IPS DF 4.7 (cell line): ENCODE results near the gene KAZN.

Experiments used
- DNase-seq: peaks from one replicate; pipeline ENCODE4 v3.0.0-alpha.2; 2013; ENCODE audit warnings: low spot score; ENCODE audit errors: extremely low read depth

The KAZN gene

GRCh38 chr1:14765773-14766172, 167.3 kb downstream of the KAZN start:
- DNase-seq: no peak

GRCh38 chr1:14767075-14767474, 168.6 kb downstream of the KAZN start:
- DNase-seq: no peak

GRCh38 chr1:14768582-14769304, 170.3 kb downstream of the KAZN start:
- no peak for DNase-seq

- no peak for DNase-seq
Measured at GRCh38 chr1:14769486-14770274, 171.2 kb downstream of the KAZN start.

DNA sequence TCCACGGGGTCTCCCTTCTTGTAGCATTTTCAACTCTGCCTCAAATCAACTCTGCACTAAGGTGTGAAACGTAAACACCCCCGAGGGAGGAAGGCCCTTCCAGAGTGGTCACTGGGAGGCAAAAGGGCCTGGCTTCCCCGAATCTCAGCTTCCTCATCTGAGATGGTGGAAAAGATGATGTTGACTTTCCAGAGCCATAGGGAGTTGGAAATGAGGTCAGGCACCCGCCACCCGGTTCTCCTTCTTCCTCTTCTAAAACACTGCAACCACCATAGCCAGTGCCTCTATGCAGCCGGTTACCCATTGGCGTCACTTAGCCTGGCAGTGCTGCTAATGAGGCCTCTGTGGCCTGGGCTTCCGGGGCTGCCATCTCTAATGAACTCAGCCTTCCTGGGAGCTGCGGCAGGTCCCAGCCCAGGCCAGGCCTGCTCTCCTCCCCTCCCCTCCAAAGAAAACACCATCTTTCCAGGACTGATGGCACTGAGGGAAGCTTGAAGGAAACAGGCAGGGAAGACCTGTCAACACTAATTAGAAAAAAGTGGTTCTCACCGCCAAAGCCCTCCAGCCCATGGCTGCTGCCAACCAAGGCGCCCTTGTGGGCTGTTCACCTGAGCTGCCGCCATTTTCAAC, 175.0 kb downstream of the KAZN start:
- DNase-seq: no peak

GRCh38 chr1:14774225-14774624, 175.7 kb downstream of the KAZN start:
- DNase-seq: no peak

GRCh38 chr1:14774988-14775387, 176.5 kb downstream of the KAZN start:
- DNase-seq: no peak

DNA sequence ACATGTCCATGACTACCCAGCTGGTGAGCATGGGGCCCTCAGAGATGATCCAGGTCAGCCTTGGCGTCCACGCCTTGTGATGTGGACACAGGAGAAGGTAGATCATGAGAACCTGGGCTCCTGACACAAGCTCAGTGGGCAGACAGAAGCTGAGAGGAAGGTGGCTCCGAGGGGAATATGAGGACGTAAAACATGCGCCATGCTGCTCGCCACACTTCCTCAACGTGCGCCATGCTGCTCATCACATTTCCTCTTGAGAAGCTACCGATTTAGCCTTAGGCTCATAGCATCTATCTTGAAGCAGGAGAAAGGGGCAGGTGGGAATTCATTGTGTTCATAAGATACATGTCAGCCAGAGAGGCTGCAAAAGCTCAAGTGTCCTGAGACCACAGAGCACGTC, 176.9 kb downstream of the KAZN start:
- no peak for DNase-seq

GRCh38 chr1:14777516-14778506, 179.3 kb downstream of the KAZN start:
- DNase-seq: no peak

DNA sequence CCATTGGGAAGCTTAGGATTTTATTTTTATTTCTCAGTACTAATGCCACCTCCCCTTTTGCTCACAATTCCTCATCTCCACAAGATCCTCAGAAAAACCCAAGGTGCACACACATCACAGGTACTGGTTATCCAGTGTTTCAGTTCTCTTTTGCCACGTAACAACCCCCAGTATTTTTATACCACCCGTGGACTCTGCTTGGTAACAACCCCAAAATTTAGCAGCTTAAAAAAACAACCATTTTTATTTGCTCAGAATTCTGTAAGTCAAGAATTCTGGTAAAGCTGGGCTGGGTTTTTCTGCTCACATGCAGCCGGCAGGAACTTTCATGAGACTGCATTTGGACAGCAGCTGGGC, 180.0 kb downstream of the KAZN start:
- DNase-seq: no peak

GRCh38 chr1:14778898-14779865, 180.7 kb downstream of the KAZN start:
- DNase-seq: no peak

DNA sequence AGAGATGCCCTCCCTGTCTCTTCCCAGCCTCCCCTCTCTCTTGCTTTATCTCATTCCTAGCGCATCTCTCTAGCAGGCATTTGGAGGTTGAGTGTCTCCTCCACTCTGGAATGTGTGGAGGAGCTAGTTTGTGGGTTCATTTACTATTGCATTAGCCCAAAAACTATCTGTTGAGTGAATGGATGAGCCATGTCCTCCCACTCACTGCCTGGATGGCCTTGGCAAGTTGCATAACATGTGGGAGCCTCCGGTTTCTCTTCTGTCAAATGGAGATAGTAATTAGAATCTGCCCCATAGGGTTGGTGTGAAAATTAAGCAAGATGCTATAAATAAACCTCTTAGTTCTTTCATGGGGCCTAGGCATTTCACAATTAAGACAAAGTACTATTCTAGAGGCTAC, 181.8 kb downstream of the KAZN start:
- no peak for DNase-seq

- DNase-seq: no peak
Measured at GRCh38 chr1:14781811-14782210, 183.3 kb downstream of the KAZN start.

GRCh38 chr1:14782741-14783591, 184.5 kb downstream of the KAZN start:
- DNase-seq: no peak

DNA sequence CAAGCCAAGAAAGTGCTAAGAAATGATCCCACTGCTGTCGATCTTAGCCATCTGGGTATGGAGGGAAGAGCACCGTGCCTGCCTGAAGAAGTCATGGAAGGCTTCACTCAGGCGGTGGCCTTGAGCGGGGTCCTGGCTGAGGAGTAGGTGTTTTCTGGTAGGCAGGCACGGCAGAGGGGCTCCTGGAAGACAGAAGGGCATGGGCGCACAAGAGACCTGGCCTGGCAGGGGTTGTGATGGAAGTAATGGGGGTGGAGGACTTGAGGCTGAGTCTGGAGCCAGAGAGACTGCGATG, 185.1 kb downstream of the KAZN start:
- no peak for DNase-seq

- no peak for DNase-seq
Measured at GRCh38 chr1:14784790-14785773, 186.6 kb downstream of the KAZN start.

GRCh38 chr1:14786109-14786675, 187.7 kb downstream of the KAZN start:
- DNase-seq: no peak

GRCh38 chr1:14786681-14787080, 188.2 kb downstream of the KAZN start:
- DNase-seq: no peak
